ENCODE measurements around the gene CAMK4.

The CAMK4 gene

DNA sequence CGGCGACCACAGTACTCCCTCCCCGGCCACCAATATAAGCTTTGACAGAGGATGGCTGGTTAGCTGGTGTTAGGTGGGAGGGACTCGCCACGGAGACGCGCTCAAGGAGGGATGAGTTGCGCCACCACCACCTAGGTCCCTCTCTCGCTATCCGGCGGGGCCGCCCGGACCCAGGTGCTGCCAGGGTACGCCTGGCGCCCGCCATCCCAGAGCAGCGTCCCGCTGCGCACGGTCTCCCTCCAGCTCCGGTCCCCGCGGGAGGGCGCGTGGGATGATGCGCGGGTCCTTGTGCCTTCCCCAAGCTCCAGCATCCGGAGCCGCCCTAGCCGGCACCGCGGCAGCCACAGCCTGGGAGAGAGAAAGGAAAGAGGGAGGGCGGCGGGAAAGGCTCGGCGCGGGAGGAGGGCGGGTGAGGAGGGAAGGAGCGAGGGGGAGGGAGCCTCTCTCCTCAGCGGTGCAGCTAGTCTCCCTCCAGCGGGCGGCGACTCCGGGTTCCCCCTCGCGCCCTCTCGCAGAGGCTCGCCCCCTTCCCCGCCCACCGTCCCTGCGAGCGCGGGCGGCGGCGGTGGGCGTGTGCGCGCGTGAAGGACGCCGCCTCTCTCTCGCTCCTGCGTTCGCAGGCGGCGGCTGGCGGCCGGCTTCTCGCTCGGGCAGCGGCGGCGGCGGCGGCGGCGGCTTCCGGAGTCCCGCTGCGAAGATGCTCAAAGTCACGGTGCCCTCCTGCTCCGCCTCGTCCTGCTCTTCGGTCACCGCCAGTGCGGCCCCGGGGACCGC, at the start of gene CAMK4:
CAMK4 (plus strand) TSS at position 598 of the 774 bp plus-strand sequence; CDS start at position 698, 100 bp downstream.
- no peak for DNase-seq

DNA sequence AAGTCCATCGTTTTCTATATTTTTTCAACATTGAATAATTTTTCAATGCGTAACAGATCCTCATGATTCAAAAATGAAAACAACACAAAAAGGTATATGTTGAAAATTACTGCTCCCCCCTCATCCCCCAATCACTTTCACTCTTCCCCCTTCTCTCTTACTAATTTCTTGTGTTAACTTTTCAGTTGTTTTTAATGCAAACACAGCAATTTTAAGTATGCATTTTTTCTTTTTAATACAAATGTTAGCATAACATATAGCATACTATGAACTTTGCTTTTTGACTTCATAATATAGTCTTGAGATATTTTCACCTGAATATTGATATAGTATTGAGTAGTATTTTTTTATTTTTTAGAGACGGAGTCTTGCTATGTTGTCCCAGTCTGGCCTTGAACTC, 41.1 kb upstream of the CAMK4 start:
- DNase-seq, result no peak

DNA sequence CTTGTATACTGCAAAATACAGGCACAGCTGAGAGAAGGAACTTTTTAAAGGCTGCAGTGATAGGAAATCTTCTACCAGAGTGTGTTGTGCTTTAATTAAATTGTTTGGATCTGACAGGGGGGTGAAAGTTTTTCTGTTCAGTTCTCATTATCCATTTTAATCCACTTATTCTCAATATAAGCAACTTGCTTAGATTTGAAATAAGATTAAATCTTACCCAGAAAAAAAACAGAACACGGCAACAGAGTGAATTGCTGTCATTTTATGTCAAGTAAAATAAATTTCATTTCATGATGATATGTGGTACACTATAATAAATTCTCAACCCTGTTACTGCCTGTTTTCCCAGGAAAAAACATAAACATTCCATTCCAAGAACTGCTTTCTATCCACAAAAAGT, 37.1 kb upstream of the CAMK4 start:
- DNase-seq, result no peak

DNA sequence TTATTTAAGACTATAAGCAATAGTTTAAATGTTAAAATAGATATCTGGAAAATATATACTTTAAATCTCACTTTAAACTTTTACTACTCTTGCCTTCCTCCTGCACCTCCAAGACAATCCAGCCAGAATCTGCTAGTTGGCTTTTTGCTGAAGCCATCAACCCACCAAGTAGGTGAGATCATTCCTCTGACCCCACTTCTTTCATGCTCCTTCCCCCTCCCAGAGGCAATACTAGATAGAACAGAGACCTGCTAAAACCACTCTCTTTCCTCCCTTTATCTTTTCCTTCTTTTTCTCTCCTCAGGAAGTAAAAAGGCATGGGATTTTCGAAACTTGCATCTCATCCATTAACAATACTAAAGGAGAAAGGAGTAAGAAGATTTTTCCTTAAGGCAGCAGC, 30.1 kb upstream of the CAMK4 start:
- DNase-seq, result no peak

DNA sequence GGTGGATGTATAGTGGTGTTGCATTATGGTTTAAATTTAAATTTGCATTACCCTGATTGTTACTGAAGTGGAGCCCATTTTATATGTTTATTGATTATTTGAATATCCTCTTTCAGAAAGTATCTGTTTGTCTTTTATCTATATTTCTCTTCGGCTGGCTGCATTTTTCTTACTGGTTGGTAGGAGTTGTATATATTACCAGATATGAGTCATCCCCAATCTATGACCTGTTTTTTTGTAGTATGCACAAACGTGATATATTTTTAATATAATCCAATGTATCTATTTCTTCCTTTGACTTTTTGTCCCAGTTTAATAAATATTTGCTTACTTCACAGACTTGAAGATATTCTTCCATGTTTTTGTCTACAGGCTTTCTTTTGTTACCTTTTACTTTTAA, 29.3 kb upstream of the CAMK4 start:
- DNase-seq, result no peak

DNA sequence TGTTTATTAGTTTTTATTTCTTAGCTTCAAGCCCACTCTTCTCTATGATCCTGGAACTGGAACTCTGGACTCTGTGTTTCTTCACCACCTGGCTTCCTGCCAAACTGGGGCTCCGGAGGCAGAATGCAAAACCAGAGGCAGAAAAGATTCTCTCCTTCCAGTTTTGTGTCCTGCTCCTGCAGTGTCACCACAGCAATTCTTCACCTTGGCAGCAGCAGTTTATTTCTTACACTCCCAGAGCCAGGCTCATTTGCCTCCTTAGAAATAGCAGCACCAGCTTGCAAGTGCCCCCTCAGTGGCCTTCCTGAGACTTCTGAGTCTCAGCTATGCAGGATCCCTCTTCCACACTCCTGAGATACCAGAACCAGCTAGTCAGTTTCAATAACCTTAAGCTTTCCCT, 26.7 kb upstream of the CAMK4 start:
- DNase-seq, result no peak

DNA sequence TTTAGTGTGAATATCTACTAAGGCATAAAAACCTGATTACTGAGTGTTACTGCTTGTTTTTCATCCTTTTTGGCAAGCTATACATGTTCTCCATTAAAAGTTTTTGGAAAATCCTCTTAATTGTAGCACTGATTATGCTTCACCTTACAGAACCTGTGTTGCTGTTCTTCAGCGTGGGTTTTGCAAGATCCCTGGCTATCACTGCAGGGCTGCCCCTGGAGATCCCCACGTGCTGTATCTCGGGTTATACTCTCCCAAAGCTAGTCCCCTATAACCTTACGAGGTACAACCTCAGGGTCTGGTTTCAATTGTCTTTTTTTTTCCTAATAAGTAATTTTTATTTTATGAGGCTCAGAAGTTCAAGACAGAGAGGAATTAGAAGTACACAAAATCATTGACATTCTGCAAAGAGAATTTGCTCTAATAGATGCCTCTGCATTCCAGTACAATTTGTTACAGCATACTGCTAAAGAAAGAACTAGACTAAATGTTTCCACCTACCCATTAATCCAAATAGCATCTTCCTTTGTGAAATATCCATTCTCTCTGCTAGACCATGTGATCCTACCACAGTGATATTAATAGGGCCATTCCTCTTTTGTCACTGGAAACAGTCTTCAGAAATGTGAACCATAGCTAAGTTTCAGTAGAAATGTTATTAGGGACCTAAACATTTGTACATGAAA, 25.8 kb upstream of the CAMK4 start:
- no peak for DNase-seq

DNA sequence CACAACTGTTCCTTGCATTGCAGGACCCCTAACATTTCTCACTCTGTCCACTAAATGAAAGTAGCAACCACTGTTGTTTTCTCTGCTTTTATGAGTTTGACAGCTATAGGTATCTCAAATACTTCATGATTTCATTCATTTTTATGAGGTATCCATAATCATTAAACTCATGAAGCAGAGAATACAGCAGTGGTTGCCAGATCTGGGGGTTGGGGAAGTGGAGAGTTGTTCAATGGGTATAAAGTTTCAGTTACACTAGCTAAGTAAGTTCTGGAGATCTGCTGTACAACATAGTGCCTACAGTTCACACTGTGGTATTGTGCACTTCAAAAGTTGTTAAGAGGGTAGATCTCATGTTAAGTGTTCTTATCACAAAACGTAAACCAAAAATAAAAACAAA, 23.4 kb upstream of the CAMK4 start:
- DNase-seq, result no peak

DNA sequence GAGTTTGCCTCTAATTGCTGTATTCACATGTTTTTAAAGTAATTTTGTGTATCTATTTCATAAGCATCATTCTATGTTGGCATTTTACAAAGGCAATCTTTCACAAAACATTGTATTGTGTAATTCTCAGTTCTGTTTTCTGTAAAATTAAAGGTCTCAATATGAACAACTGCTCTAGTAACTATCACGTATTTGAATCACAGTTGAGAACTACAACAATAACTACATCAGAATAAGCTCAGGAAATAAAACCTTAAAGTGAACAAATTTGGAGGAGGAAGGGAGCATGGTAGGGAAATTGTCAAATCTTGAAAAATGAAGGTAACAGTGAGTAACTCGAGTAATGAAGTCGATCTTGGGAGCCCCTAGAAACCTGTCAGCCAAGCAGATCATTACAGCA, 22.5 kb upstream of the CAMK4 start:
- DNase-seq, result no peak

DNA sequence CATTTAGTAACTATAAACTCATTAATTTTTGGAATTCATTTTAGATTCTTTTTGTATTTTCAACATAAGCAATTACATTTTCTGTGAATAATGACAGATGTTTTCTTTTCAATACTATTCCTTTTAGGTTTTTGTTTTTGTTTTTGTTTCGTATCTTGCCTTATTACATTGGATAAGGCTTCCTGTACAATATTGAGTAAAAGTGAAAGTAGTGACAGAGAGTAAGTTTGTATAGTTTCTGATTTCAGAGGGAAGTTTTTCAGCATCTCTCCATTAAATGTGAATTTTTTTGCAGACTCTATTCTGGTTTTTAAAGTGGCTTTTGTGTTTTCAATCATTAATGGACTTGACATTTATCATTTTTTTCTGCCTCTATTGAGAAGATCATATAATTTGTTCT, 12.8 kb upstream of the CAMK4 start:
- DNase-seq, result no peak

DNA sequence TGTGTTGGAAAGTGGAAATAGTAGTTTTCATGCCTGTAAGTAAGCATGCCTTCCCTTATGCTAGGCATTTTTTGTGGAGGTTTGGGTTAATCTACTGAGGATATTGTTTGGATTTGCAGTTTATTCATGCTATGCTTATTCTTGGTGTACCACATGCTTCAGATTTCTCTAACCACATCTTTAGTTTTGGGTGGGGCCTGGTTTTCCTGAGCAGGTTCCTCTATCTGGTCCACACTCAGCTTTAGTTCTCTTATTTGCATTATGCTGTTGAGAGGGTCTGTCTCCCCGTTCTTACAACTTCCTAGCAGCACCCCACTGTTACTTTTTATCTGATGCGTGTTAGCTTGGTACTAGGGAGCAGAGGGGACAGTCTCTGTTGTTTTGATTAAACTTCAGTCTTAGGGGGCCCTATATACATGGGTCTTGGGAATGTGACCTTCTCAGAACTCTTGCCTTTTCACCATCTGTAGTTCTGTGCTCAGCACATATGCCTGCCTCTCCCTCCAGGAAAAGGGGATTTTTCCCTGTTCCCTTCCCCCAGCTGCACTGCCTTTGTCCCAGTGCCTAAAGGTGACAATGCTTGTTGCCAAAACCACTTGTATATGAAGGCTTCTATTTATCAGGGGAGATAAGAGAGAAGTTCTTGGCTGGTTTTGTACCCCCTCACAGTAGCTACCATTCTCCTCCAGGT, 10.0 kb upstream of the CAMK4 start:
- DNase-seq, result no peak

DNA sequence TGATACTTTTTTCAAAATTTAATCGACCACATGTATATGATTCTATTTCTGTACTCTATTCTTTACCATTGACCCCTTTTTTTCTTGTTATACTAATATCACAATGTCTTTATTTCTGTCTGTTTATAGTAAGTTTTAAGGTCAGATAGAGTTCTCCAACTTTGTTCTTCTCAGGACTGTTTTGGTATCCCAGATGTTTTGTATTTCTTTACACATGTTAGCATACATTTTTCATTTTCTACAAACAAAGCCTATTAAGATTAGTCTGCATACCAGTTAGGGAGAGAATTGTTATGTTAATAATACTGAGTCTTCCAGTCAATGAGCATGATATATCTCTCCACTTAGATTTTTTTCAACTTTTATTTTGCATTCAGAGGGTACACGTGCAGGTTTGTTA, 8.2 kb upstream of the CAMK4 start:
- no peak for DNase-seq

DNA sequence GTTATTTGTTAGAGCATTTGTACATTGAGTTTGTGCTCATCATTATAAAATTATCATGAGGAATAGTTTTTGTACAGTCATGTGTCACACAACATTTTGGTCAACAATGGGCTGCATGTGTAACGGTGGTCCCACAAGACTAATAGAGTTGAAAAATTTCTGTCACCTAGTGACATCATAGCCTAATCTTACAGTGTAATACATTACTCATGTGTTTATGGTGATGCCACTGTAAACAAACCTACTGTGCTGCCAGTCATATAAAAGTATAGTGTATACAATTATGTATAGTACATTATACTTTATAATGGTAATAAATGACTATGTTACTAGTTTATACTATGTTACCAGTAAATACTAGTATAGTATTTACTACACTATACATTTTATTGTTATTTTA, 3.0 kb upstream of the CAMK4 start:
- DNase-seq, result no peak

DNA sequence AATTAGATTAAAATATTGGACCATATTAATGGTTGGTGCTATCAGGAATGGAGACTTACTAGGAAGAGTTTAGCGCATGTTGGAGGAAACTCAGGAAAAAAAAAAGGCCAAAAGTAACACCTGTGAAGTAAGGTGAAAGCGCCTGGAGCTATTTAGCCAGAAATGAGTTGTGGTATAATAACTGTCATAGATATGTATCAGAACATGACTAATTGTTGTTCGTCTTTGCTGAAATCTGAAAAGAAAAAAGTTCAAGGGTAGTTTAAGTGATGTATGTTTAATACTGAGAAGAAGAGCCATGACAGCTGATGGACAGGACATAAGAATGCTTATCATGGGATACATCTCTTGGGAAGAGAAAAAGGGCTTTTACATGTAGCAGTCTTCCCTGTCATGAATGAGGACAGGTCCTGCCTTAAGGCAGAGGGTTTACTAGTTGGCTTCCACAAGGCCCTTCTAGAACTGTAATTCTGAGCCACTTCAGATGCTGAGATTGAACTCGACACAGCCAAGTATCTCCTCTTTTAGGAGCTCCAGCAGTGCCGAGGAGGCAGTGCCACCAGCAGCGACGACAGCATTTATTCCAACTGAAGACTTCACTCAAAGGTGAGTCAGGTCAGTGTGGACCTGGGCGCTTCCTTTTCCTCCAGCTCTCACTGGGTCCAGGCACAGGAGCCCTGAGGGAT, 940 bp upstream of the CAMK4 start:
- no peak for DNase-seq

DNA sequence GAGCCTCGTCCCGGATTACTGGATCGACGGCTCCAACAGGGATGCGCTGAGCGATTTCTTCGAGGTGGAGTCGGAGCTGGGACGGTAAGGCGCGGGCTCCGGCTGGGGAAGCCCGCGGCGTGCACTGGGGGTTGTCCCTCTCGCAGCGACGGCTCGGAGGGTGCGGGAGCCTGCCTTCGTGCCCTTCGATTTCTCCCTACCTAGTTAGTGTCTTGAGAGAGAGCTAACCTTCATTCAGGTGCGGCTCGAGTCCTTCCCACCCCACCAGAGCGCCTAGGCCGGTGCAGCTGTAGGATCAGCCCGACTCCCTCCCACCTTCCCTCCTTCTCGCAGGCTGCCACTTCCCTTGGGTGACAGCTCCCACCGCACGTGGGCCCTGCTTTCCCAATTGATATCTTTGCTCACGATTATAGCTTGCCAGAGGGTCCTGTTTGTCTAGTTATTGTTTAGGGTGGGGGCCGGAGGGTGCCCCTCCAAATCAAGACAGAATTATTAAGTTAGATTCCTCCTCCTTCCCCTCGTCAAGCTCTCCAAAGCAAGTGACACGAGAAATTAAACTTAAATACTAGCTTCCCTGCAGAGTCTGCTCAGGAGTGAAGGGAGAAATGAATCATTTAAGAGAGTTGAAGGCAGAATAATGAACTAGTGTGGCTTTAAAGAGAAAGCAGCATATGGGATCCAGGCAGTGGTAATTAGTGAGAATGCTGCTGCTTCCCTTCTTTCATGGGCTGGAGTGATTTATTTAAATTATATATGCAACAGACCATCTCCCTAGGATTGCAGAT, 569 bp downstream of the CAMK4 start:
- no peak for DNase-seq

DNA sequence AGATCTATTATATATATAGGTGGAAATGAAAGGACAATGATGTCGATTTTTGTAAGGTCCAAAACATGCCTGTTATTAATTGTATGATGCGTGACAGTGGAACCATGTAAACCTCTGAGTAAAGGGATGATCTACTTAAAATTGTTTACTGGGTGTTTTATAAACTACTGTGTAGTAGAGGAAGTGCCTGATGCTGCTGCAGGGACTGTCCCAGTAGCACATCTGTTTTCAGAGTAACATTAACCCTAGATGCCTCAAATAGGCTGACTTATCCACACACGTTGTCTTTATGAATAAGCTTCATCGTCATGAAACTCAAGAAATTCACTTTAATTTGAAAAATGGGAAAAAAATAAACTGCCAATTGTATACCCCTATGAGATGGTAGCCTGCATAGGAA, 1.7 kb downstream of the CAMK4 start:
- DNase-seq, result no peak

DNA sequence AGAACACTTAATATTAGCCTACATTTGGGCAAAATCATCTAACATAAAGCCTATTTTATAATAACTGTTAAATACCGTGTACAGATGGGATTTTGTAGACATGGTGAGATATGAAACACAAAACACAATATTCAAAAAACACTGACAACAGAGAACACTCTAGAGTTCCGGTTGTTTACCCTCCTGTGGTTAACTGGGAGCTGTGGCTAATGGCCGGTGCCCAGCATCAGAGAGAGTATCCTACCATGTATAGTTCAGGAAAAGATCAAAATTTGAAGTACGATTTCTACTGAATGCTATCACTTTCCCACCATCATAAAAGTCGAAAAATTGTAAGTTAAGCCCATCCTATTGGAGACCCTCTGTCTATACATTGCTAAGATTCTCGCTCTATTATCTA, 2.4 kb downstream of the CAMK4 start:
- DNase-seq, result no peak

DNA sequence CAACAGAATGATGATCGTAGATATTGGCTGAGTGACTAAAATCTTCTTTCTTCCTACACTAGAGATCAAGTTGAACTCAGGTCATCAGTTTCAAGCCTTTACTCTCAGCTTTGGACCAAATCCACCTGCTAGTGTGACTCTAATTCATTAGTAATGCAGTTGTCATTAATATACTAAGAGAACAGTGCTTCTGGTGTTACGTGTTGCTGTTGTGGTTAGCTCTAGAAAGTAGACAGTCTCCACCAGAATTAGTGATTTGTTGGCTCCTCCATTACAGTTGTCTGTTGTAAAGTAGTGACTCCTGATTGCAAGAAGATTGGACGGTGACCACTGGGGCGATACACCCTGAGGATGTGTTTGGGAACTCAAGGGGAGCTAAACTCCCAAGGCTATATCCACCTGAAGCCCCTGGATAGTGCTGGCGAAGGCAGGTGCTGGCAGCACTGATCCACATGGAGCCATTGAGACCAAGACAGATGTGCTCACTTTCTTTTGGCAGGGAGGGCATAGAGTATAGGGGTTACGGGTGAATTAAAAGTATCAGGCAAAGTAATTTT, 3.1 kb downstream of the CAMK4 start:
- no peak for DNase-seq

DNA sequence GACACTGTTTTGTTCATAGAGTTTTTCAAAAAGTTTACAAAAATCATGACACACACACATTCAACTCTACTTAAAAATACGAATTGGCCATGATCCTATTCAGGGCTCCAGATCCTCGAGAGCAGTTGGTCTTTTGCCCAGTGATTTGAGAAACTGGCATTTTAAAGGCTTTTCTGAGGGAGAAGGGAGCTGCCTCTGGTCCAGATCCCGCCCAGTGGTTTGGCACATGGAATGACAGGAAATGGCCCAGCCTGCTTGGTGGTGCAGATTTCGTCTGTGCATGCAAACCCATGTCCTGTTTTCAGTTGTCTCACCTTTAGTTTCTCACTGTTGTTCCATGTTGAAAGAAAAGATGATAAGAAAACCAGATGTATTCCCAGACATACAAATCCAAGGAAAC, 3.6 kb downstream of the CAMK4 start:
- no peak for DNase-seq

DNA sequence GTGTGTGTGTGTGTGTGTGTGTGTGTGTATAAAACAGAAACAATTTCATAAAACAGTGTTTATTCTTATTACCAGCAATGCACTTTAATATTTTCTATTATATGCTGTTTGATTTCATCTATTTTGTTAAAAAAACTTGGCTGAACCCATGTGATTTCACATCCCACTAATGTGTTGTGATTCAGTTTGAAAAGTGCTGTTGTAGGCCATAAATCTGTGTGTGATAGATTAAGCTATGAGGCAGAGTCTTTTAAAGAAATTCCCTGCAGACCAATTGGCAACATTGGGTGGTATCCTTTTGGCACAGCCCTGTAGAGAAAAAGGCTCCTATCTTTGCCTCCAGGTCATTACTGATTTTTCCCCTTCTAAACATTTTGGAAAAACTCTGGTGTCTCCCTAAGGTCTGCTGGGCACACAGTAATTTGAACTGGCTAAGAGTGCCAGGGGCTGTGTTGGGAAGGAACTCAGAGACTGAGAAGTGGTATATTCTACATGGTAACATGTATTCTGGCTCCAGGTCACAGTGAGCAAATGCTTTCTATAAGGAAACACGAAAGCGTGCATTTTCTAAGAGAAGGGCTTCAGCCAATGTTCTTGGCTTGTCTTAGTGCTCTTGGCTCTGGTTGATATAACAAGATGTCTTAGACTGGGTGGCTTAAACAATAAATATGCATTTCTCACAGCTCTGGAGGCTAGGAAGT, 4.5 kb downstream of the CAMK4 start:
- no peak for DNase-seq

DNA sequence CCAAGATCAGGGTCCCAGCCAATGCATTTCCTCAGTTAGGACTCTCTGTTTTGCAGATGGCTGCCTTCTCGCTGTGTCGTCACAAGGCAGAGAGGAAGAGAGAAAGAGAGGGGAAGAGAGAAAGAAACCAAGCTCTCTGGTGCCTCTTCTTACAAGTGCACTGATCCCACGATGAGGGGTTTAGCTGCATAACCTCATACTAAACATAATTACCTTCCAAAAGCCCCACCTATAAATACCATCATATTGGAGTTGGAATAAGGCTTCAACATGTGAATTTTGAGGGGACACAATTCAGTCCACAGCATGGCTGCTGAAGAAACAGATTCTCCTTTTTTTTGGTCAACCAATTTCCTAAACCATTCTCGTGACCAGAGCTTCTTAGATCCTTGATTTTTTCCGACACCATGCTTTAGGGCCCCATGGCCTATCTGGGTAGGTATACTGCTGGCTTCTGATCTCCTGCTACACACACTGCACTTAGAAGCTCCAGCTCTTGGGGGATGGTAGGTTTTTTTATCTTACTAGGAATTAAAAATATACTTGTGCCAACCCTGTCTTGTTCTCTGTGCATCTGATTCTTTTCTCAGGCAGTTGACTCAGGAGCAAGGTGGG, 5.1 kb downstream of the CAMK4 start:
- DNase-seq, result no peak
